Activated gamma-delta T cell (primary cell): ENCODE data around the gene CYTH1.
"Not testable (repeated sequence)": the region's sequence is repeated elsewhere in the genome, so short reads cannot be mapped to it uniquely, and the experiment has no call there.

ENCODE experiments used
- DNase-seq: peaks from one replicate; lab custom pipeline; 2025; lab: John Stamatoyannopoulos, UW

CYTH1 gene

GRCh38 chr17:78761789-78762406, 20.2 kb downstream of the CYTH1 start:
- DNase-seq = no peak

GRCh38 chr17:78759969-78760352, 22.1 kb downstream of the CYTH1 start:
- DNase-seq = no peak

GRCh38 chr17:78759203-78759968, 22.7 kb downstream of the CYTH1 start:
- DNase-seq = no peak

GRCh38 chr17:78753316-78754250, 28.5 kb downstream of the CYTH1 start:
- no peak for DNase-seq

- no peak for DNase-seq
These were observed 30.5 kb downstream of the CYTH1 start for GRCh38 chr17:78751447-78752161.

- not testable (repeated sequence) for DNase-seq
These were observed 31.1 kb downstream of the CYTH1 start for GRCh38 chr17:78751000-78751399.

GRCh38 chr17:78748730-78749317, 33.2 kb downstream of the CYTH1 start:
- DNase-seq = no peak

GRCh38 chr17:78748048-78748729, 33.9 kb downstream of the CYTH1 start:
- no peak for DNase-seq

- no peak for DNase-seq
These were observed 34.6 kb downstream of the CYTH1 start for GRCh38 chr17:78747488-78747887.

- DNase-seq = no peak
These were observed 35.2 kb downstream of the CYTH1 start for GRCh38 chr17:78746949-78747269.

- no peak for DNase-seq
These were observed 35.7 kb downstream of the CYTH1 start for GRCh38 chr17:78746263-78746948.

GRCh38 chr17:78745407-78746088, 36.5 kb downstream of the CYTH1 start:
- no peak for DNase-seq

- no peak for DNase-seq
These were observed 39.2 kb downstream of the CYTH1 start for GRCh38 chr17:78742901-78743300.

GRCh38 chr17:78741644-78742284, 40.3 kb downstream of the CYTH1 start:
- DNase-seq = no peak

GRCh38 chr17:78739331-78739931, 42.6 kb downstream of the CYTH1 start:
- DNase-seq = no peak

- no peak for DNase-seq
These were observed 43.4 kb downstream of the CYTH1 start for GRCh38 chr17:78738698-78739097.

GRCh38 chr17:78738278-78738677, 43.8 kb downstream of the CYTH1 start:
- no peak for DNase-seq

- no peak for DNase-seq
These were observed 44.7 kb downstream of the CYTH1 start for GRCh38 chr17:78737332-78737731.

- DNase-seq = no peak
These were observed 45.5 kb downstream of the CYTH1 start for GRCh38 chr17:78736526-78737079.
